Esophagus squamous epithelium (tissue), 5 donors: Measurements from ENCODE around the gene RBMXL3. TPM values are rescaled to one million over a fixed set of nuclear protein-coding genes. Genes with fewer than 3 reads are reported as not detected.
"Not testable (repeated sequence)": the region's sequence is repeated elsewhere in the genome, so short reads cannot be mapped to it uniquely, and the experiment has no call there.

Experiments
- DNase-seq: peaks from one replicate; lab custom pipeline; 2025; lab: John Stamatoyannopoulos, UW
- H3K27ac ChIP-seq, 4 donors: fragments of 200-600 bp; sonication (generic); one replicate each; pipeline ENCODE4 v1.5.1; 2016 to 2019; ENCODE audit warnings: mild to moderate bottlenecking in 1 of 4
- H3K27me3 ChIP-seq, 4 donors: fragments of 200-600 bp; sonication (generic); 1 replicate in 3 of 4; 2 replicates in 1 of 4; pipeline versions ENCODE4 v1.5.1 to v1.6.0; 2017 to 2021; ENCODE audit warnings: antibody characterized with exemption in 1 of 4
- H3K36me3 ChIP-seq, 3 donors: fragments of 200-600 bp; sonication (generic); one replicate each; pipeline ENCODE4 v1.5.1; 2016 to 2019
- H3K4me1 ChIP-seq, 3 donors: fragments of 200-600 bp; sonication (generic); one replicate each; pipeline ENCODE4 v1.5.1; 2017 to 2019
- H3K4me3 ChIP-seq, 4 donors: fragments of 200-600 bp; sonication (generic); 1 replicate in 3 of 4; 2 replicates in 1 of 4; pipeline ENCODE4 v1.5.1; 2016 to 2019; ENCODE audit warnings: mild to moderate bottlenecking in 2 of 4, moderate library complexity in 1 of 4
- H3K9me3 ChIP-seq, 3 donors: fragments of 200-600 bp; sonication (generic); one replicate each; pipeline ENCODE4 v1.5.1; 2016 to 2019
- CTCF ChIP-seq, 6 experiments: fragments of 450-650 bp in 4 of 6; fragments of 200-600 bp in 2 of 6; sonication (generic) in 2 of 6; IDR thresholded peaks; one replicate each; pipeline ENCODE4 v1.5.1; 2016 to 2019; ENCODE audit warnings: antibody characterized with exemption in 6 of 6, mild to moderate bottlenecking in 4 of 6, moderate library complexity in 4 of 6
- POLR2A ChIP-seq, 4 donors: fragments of 450-650 bp; IDR thresholded peaks; one replicate each; pipeline ENCODE4 v1.6.1; 2017; ENCODE audit warnings: antibody characterized with exemption in 4 of 4, mild to moderate bottlenecking in 4 of 4, moderate library complexity in 3 of 4
- WGBS, 2 donors: methylation state at CpG; one replicate each; pipeline ENCODE4 v1.1.5; 2018; 5-methylcytosine and 5-hydroxymethylcytosine counted together
- intact Hi-C: fragments of 100-400 bp; cut with DNase I; formaldehyde crosslinking; loops from one replicate; pipeline ENCODE4 v1.15.0; 2022
- total RNA-seq, 4 donors: library from RNA; depleted of rRNA; stranded (reverse); fragments of >200 nt; gene quantifications; one replicate each; pipeline ENCODE4 v1.1.0, GENCODE V29; 2016
- donor health status: DM: yes; HTN: yes; CAD: no.

Gene RBMXL3
- total RNA-seq, 4 donors from 2014 or later, result not detected

- no peak for DNase-seq
- 56% methylated on average over 4 of the region's 64 CpGs; no CpG with 5 or more reads in 1 of the 2 donors for WGBS, 2 donors
- Histone ChIP-seq H3K9me3 (peaks cover 0 to 25% (median 18%) of the 10 kb centered on the region in 3 donors), H3K4me1 (no peaks in the 10 kb centered on the region), H3K27me3 (no peaks in the 10 kb centered on the region), H3K4me3 (no peak overlapping the region), H3K27ac (no peak overlapping the region), H3K36me3 (no peaks in the 10 kb centered on the region)
- intact Hi-C loops, result no loop called here
- TF ChIP-seq POLR2A (IDR thresholded peaks at IDR 0.05) (no peak), CTCF (IDR thresholded peaks at IDR 0.05) (no peak)
Observed at GRCh38 chrX:115190636-115191489, 1.7 kb downstream of the RBMXL3 start.

GRCh38 chrX:115191490-115192243, 2.5 kb downstream of the RBMXL3 start:
- Histone ChIP-seq H3K27ac (no peak overlapping the region), H3K4me3 (no peak overlapping the region), H3K4me1 (no peaks in the 10 kb centered on the region), H3K9me3 (peaks cover 0 to 25% (median 18%) of the 10 kb centered on the region in 3 donors), H3K27me3 (no peaks in the 10 kb centered on the region), H3K36me3 (no peaks in the 10 kb centered on the region)
- no peak for TF ChIP-seq POLR2A (IDR thresholded peaks at IDR 0.05)
- TF ChIP-seq CTCF (IDR thresholded peaks at IDR 0.05), result no peak
- intact Hi-C loops, result no loop called here
- 82% methylated on average over 4 of the region's 64 CpGs; no CpG with 5 or more reads in 1 of the 2 donors for WGBS, 2 donors
- no peak for DNase-seq

GRCh38 chrX:115192244-115192700, 3.1 kb downstream of the RBMXL3 start:
- Histone ChIP-seq H3K36me3 (no peaks in the 10 kb centered on the region), H3K4me1 (no peaks in the 10 kb centered on the region), H3K27ac (no peak overlapping the region), H3K27me3 (no peaks in the 10 kb centered on the region), H3K9me3 (peaks cover 0 to 25% (median 18%) of the 10 kb centered on the region in 3 donors), H3K4me3 (no peak overlapping the region)
- TF ChIP-seq CTCF (IDR thresholded peaks at IDR 0.05) (no peak), POLR2A (IDR thresholded peaks at IDR 0.05) (no peak)
- no peak for DNase-seq
- intact Hi-C loops, result no loop called here
- 96% methylated on average over 9 of the region's 35 CpGs; no CpG with 5 or more reads in 1 of the 2 donors for WGBS, 2 donors

GRCh38 chrX:115204040-115204439, 14.8 kb downstream of the RBMXL3 start:
- Histone ChIP-seq H3K4me3 (no peak overlapping the region), H3K4me1 (no peaks in the 10 kb centered on the region), H3K9me3 (peaks cover 0 to 7% (median 7%) of the 10 kb centered on the region in 3 donors), H3K27me3 (no peaks in the 10 kb centered on the region), H3K36me3 (no peaks in the 10 kb centered on the region), H3K27ac (no peak overlapping the region)
- no peak for DNase-seq
- 63 to 79% methylated on average over 1 of the region's 1 CpG for WGBS, 2 donors
- TF ChIP-seq POLR2A (IDR thresholded peaks at IDR 0.05), result no peak
- TF ChIP-seq CTCF (IDR thresholded peaks at IDR 0.05), result no peak
- intact Hi-C loops, result no loop called here

GRCh38 chrX:115209547-115209946, 20.3 kb downstream of the RBMXL3 start:
- H3K36me3 ChIP-seq, H3K9me3 ChIP-seq, intact Hi-C loops, H3K27ac ChIP-seq, DNase-seq, H3K4me1 ChIP-seq, H3K4me3 ChIP-seq, H3K27me3 ChIP-seq: not testable (repeated sequence)
